Neuronal stem cell (in vitro differentiated cells): ENCODE data around the gene STMN1.

Experiments
- DNase-seq: peaks from one replicate; pipeline ENCODE4 v3.0.0-alpha.2; 2013; ENCODE audit warnings: low spot score
- H2AFZ ChIP-seq: one replicate; pipeline ENCODE4 v1.6.1; 2013; ENCODE audit warnings: mild to moderate bottlenecking, low read length, inconsistent platforms
- H2AK5ac ChIP-seq: 2 replicates; pipeline ENCODE4 v1.6.1; 2013; ENCODE audit warnings: low read depth, mild to moderate bottlenecking, inconsistent platforms, low read length, moderate library complexity, mixed read lengths
- H2BK120ac ChIP-seq: 2 replicates; pipeline ENCODE4 v1.6.1; 2013; ENCODE audit warnings: low read depth, mild to moderate bottlenecking, inconsistent platforms, low read length, moderate library complexity, mixed read lengths
- H2BK12ac ChIP-seq: one replicate; pipeline ENCODE4 v1.6.1; 2013; ENCODE audit warnings: low read length, inconsistent platforms
- H2BK15ac ChIP-seq: 2 replicates; pipeline ENCODE4 v1.6.1; 2013; ENCODE audit warnings: mild to moderate bottlenecking, low read length, inconsistent platforms, mixed read lengths
- H2BK5ac ChIP-seq: one replicate; pipeline ENCODE4 v1.6.1; 2013; ENCODE audit warnings: inconsistent platforms, mild to moderate bottlenecking, low read length, moderate library complexity
- H3K14ac ChIP-seq: one replicate; pipeline ENCODE4 v1.6.1; 2013; ENCODE audit warnings: low read length, inconsistent platforms
- H3K18ac ChIP-seq: 2 replicates; pipeline ENCODE4 v1.6.1; 2013; ENCODE audit warnings: low read length, inconsistent platforms
- H3K23ac ChIP-seq: 2 replicates; pipeline ENCODE4 v1.6.1; 2013; ENCODE audit warnings: low read depth, mild to moderate bottlenecking, mixed read lengths, low read length, inconsistent platforms; ENCODE audit not compliant: poor library complexity
- H3K27ac ChIP-seq: replicated peaks from 3 replicates; pipeline ENCODE4 v1.5.1; 2013; ENCODE audit warnings: low read length, inconsistent platforms
- H3K27me3 ChIP-seq, 3 experiments: 2 replicates each; pipeline ENCODE4 v1.6.1; 2013; ENCODE audit warnings: low read length in 3 of 3, mild to moderate bottlenecking in 2 of 3, inconsistent platforms in 1 of 3, low read depth in 1 of 3, mixed read lengths in 1 of 3, moderate library complexity in 1 of 3; ENCODE audit not compliant: control insufficient read depth in 3 of 3, insufficient read depth in 3 of 3
- H3K36me3 ChIP-seq, 2 donors: replicated peaks in 1 of 2; 2 replicates each; pipeline ENCODE4 v1.6.1; 2013; ENCODE audit warnings: low read length in 2 of 2; ENCODE audit not compliant: control insufficient read depth in 2 of 2, insufficient read depth in 2 of 2
- H3K4ac ChIP-seq: 2 replicates; pipeline ENCODE4 v1.6.1; 2013; ENCODE audit warnings: inconsistent platforms, mild to moderate bottlenecking, low read length, moderate library complexity
- H3K4me1 ChIP-seq, 2 donors: 1 replicate in 1 of 2; 2 replicates in 1 of 2; pipeline ENCODE4 v1.6.1; 2013; ENCODE audit warnings: low read length in 2 of 2, low read depth in 1 of 2; ENCODE audit not compliant: control insufficient read depth in 2 of 2, insufficient read depth in 1 of 2
- H3K4me2 ChIP-seq: one replicate; pipeline ENCODE4 v1.6.1; 2013; ENCODE audit warnings: mild to moderate bottlenecking, low read length, inconsistent platforms; ENCODE audit not compliant: insufficient read depth, poor library complexity, severe bottlenecking
- H3K4me3 ChIP-seq, 2 donors: 2 replicates each; pipeline ENCODE4 v1.5.1; 2013; ENCODE audit warnings: low read length in 2 of 2, mild to moderate bottlenecking in 2 of 2, inconsistent platforms in 1 of 2, moderate library complexity in 1 of 2
- H3K79me1 ChIP-seq: one replicate; pipeline ENCODE4 v1.6.1; 2013; ENCODE audit warnings: low read depth, mild to moderate bottlenecking, inconsistent platforms, low read length, moderate library complexity
- H3K9ac ChIP-seq: one replicate; pipeline ENCODE4 v1.6.1; 2013; ENCODE audit warnings: mild to moderate bottlenecking, low read depth, low read length, inconsistent platforms; ENCODE audit not compliant: poor library complexity
- H3K9me3 ChIP-seq, 2 donors: replicated peaks in 1 of 2; 2 replicates each; pipeline versions ENCODE3 to v1.6.1; 2013; ENCODE audit warnings: low read length in 2 of 2, mild to moderate bottlenecking in 2 of 2, inconsistent platforms in 1 of 2, low read depth in 1 of 2, mixed read lengths in 1 of 2, moderate library complexity in 1 of 2; ENCODE audit not compliant: control insufficient read depth in 2 of 2, insufficient read depth in 1 of 2
- H4K8ac ChIP-seq: one replicate; pipeline ENCODE4 v1.6.1; 2013; ENCODE audit warnings: low read depth, mild to moderate bottlenecking, inconsistent platforms, low read length, moderate library complexity
- H4K91ac ChIP-seq: one replicate; pipeline ENCODE4 v1.6.1; 2013; ENCODE audit warnings: low read length, low read depth, mild to moderate bottlenecking, inconsistent platforms; ENCODE audit not compliant: poor library complexity
- WGBS, 2 donors: extraction: QIAGEN DNeasy Blood & Tissue Kit; methylation state at CpG; one replicate each; pipeline ENCODE4 v1.1.7; 2013; ENCODE audit warnings: missing lambda C conversion rate in 2 of 2, mixed read lengths in 1 of 2; ENCODE audit not compliant: insufficient read length in 2 of 2, insufficient replicate concordance in 1 of 2; ENCODE audit errors: extremely low coverage in 2 of 2; 5-methylcytosine and 5-hydroxymethylcytosine counted together

Gene STMN1

DNA sequence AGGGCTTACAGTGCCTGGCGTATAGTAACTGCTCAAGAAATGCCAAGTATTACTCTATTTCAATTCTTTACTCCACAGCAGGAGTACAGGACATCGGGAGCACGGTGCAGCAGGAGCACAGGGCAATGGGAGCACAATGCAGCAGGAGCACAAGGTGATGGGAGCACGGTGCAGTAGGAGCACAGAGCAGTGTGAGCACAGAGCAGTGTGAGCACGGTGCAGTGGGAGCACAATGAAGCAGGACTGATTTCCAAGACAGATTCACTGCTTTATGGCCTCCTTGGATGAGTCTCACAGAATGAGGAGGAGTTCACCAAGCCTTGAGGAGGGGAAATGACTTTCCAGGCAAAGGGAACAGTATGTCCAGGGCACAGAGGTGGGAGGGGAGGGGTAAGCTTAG lies 25.7 kb downstream of the STMN1 start:
- no peak overlapping the region for H2AK5ac ChIP-seq
- H2BK120ac ChIP-seq: no peak overlapping the region
- H4K91ac ChIP-seq: no peak overlapping the region
- no peak overlapping the region for H3K27ac ChIP-seq
- peak overlapping the region; percentile 2 for H2BK5ac ChIP-seq
- H3K4me3 ChIP-seq: no peak overlapping the region
- no peak for DNase-seq
- H3K4ac ChIP-seq: no peak overlapping the region
- no peak overlapping the region for H4K8ac ChIP-seq
- no peaks in the 10 kb centered on the region for H3K9me3 ChIP-seq
- H2AFZ ChIP-seq: no peak overlapping the region
- peaks cover 0 to 9% (median 0%) of the 10 kb centered on the region in 3 experiments for H3K27me3 ChIP-seq
- H3K4me2 ChIP-seq: no peak overlapping the region
- peaks cover 4 to 16% of the 10 kb centered on the region in 2 donors for H3K36me3 ChIP-seq
- no CpG with 5 or more reads among the region's 5 CpGs for WGBS, 2 donors
- H3K14ac ChIP-seq: no peak overlapping the region
- H2BK15ac ChIP-seq: no peak overlapping the region
- no peak overlapping the region for H2BK12ac ChIP-seq
- peaks cover 0 to 4% of the 10 kb centered on the region in 2 donors for H3K4me1 ChIP-seq
- no peak overlapping the region for H3K9ac ChIP-seq
- H3K79me1 ChIP-seq: no peaks in the 10 kb centered on the region
- no peak overlapping the region for H3K23ac ChIP-seq
- no peak overlapping the region for H3K18ac ChIP-seq

DNA sequence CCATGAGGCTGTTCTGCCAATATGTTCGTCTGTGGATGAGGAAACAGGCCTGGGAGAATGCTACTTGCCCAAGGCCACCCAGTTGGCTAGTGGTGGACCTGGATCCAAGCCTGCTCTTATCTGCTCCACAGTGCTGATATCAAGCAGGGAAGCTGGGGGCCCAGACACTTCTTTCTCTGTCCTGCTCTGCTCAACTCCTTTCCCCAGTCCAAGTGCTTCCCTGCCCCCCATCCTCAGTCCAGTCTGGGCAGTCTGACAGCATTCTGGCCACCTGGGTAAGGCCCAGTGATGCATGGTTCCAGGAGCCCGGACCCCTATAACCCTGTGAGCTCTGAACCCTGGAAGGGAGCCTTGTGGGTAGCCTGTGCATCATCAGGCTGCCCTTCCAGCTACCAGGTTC lies 26.5 kb downstream of the STMN1 start:
- Histone ChIP-seq H2BK15ac (peak overlapping the region; percentile 6), H3K27ac (no peak overlapping the region), H3K14ac (no peak overlapping the region), H4K8ac (no peak overlapping the region), H3K4ac (no peak overlapping the region), H2BK120ac (no peak overlapping the region), H3K9ac (no peak overlapping the region), H3K18ac (peak overlapping the region; percentile 45), H2AK5ac (peak overlapping the region; percentile 73), H3K27me3 (peaks cover 0 to 9% (median 0%) of the 10 kb centered on the region in 3 experiments), H3K4me2 (no peak overlapping the region), H2BK5ac (no peak overlapping the region), H4K91ac (no peak overlapping the region), H3K23ac (peak overlapping the region; percentile 58), H2AFZ (no peak overlapping the region), H3K4me3 (no peak overlapping the region), H2BK12ac (no peak overlapping the region), H3K36me3 (peaks cover 0 to 8% of the 10 kb centered on the region in 2 donors), H3K4me1 (peaks cover 5 to 6% of the 10 kb centered on the region in 2 donors), H3K9me3 (no peaks in the 10 kb centered on the region), H3K79me1 (no peaks in the 10 kb centered on the region)
- WGBS, 2 donors: no CpG with 5 or more reads among the region's 2 CpGs
- DNase-seq: no peak

DNA sequence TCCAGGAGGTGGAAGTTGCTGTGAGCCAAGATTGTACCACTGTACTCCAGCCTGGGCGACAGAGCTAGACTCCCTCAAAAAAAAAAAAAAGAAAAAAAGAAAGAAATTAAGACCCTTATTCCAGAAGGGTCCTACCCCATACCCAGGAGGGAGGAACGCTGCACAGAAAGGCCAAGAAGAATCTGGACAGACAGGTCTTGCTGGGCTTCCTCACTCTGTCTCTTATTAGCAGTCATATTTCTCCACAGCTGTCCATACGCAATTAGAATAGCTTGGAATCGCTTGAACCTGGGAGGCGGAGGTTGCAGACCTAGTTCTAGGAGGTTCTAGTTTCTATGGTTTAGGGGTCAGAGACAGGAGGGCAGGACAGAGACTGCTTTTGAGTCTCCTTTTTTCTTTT lies 27.5 kb downstream of the STMN1 start:
- peaks cover 0 to 9% (median 0%) of the 10 kb centered on the region in 3 experiments for H3K27me3 ChIP-seq
- H3K14ac ChIP-seq: no peak overlapping the region
- H3K4me3 ChIP-seq: no peak overlapping the region
- no peak overlapping the region for H3K4me2 ChIP-seq
- DNase-seq: no peak
- no peak overlapping the region for H3K23ac ChIP-seq
- no peak overlapping the region for H2BK5ac ChIP-seq
- no peak overlapping the region for H4K8ac ChIP-seq
- no CpG with 5 or more reads among the region's 5 CpGs for WGBS, 2 donors
- no peak overlapping the region for H2BK12ac ChIP-seq
- H3K9me3 ChIP-seq: no peaks in the 10 kb centered on the region
- H3K36me3 ChIP-seq: peaks cover 0 to 5% of the 10 kb centered on the region in 2 donors
- H2BK15ac ChIP-seq: no peak overlapping the region
- peaks cover 6 to 7% of the 10 kb centered on the region in 2 donors for H3K4me1 ChIP-seq
- no peak overlapping the region for H4K91ac ChIP-seq
- no peak overlapping the region for H3K4ac ChIP-seq
- H3K9ac ChIP-seq: no peak overlapping the region
- peaks cover 1% of the 10 kb centered on the region for H3K79me1 ChIP-seq
- H2AFZ ChIP-seq: no peak overlapping the region
- no peak overlapping the region for H3K27ac ChIP-seq
- no peak overlapping the region for H2AK5ac ChIP-seq
- H2BK120ac ChIP-seq: no peak overlapping the region
- H3K18ac ChIP-seq: no peak overlapping the region

DNA sequence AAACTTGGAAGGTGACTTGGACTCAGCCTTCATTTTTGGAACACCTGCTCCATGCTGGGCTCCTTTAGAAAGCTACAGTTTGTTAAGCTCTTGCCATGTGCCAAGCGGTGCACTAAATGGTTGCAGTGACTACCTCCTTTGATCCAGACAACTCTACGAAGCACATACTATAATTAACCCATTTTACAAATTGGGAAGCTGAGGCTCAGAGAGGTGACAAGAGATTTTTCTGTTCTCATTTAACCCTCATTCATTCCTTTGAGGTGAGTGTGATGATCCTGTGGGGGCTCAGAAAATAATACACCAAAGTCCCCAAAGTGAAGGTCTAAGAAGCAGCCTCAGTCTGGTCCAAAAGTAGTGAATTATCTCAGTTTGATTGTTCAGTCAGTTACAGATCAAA lies 29.1 kb downstream of the STMN1 start:
- Histone ChIP-seq H2BK5ac (no peak overlapping the region), H3K23ac (no peak overlapping the region), H3K4me3 (no peak overlapping the region), H3K27me3 (peaks cover 0 to 9% (median 0%) of the 10 kb centered on the region in 3 experiments), H3K27ac (no peak overlapping the region), H4K8ac (no peak overlapping the region), H3K9ac (no peak overlapping the region), H3K36me3 (peaks cover 0 to 2% of the 10 kb centered on the region in 2 donors), H3K4ac (no peak overlapping the region), H3K79me1 (peaks cover 1% of the 10 kb centered on the region), H2BK15ac (no peak overlapping the region), H3K9me3 (no peaks in the 10 kb centered on the region), H2AK5ac (no peak overlapping the region), H2BK12ac (no peak overlapping the region), H3K14ac (no peak overlapping the region), H3K18ac (no peak overlapping the region), H3K4me1 (peaks cover 7 to 14% of the 10 kb centered on the region in 2 donors), H3K4me2 (no peak overlapping the region), H4K91ac (no peak overlapping the region), H2BK120ac (no peak overlapping the region), H2AFZ (no peak overlapping the region)
- no CpG with 5 or more reads among the region's 2 CpGs for WGBS, 2 donors
- DNase-seq: no peak
